HG03025 (cell line): ENCODE measurements around the gene SCAF4.
"Not testable (repeated sequence)": the region's sequence is repeated elsewhere in the genome, so short reads cannot be mapped to it uniquely, and the experiment has no call there.

Experiments
- ATAC-seq: cut with Tn5 transposase; IDR thresholded peaks from one replicate; pipeline ENCODE4 v1.9.1; 2021; ENCODE audit warnings: mild to moderate bottlenecking, moderate library complexity; ENCODE audit not compliant: unreplicated experiment, low FRiP score

Gene SCAF4

GRCh38 chr21:31743712-31744111 lies 11.8 kb upstream of the SCAF4 start:
- no peak for ATAC-seq

- no peak for ATAC-seq
These were observed 9.2 kb upstream of the SCAF4 start for GRCh38 chr21:31741116-31741515.

- ATAC-seq = not testable (repeated sequence)
These were observed 5.9 kb upstream of the SCAF4 start for GRCh38 chr21:31737586-31738397.

- no peak for ATAC-seq
These were observed 3.6 kb upstream of the SCAF4 start for GRCh38 chr21:31735511-31735992.

GRCh38 chr21:31733551-31734149 lies 1.7 kb upstream of the SCAF4 start:
- ATAC-seq = no peak

- ATAC-seq = no peak
These were observed 956 bp upstream of the SCAF4 start for GRCh38 chr21:31732597-31733550.

GRCh38 chr21:31731056-31731856 lies 662 bp downstream of the SCAF4 start:
- peak; percentile 36 for ATAC-seq

GRCh38 chr21:31730712-31731055 lies 1.2 kb downstream of the SCAF4 start:
- no peak for ATAC-seq

- no peak for ATAC-seq
These were observed 2.1 kb downstream of the SCAF4 start for GRCh38 chr21:31729622-31730343.

- no peak for ATAC-seq
These were observed 3.0 kb downstream of the SCAF4 start for GRCh38 chr21:31728952-31729351.

- no peak for ATAC-seq
These were observed 3.7 kb downstream of the SCAF4 start for GRCh38 chr21:31728191-31728590.

GRCh38 chr21:31727181-31727580 lies 4.7 kb downstream of the SCAF4 start:
- ATAC-seq = no peak

GRCh38 chr21:31726407-31726806 lies 5.5 kb downstream of the SCAF4 start:
- ATAC-seq = no peak

- no peak for ATAC-seq
These were observed 6.6 kb downstream of the SCAF4 start for GRCh38 chr21:31725202-31725839.

GRCh38 chr21:31724552-31724951 lies 7.4 kb downstream of the SCAF4 start:
- ATAC-seq = no peak

- ATAC-seq = no peak
These were observed 10.5 kb downstream of the SCAF4 start for GRCh38 chr21:31721381-31721780.

GRCh38 chr21:31720739-31721138 lies 11.2 kb downstream of the SCAF4 start:
- no peak for ATAC-seq

GRCh38 chr21:31720330-31720729 lies 11.6 kb downstream of the SCAF4 start:
- ATAC-seq = no peak

GRCh38 chr21:31716106-31716505 lies 15.8 kb downstream of the SCAF4 start:
- ATAC-seq = no peak
